Stimulated activated CD4-positive, alpha-beta T cell treated with anti-CD3 and anti-CD28 coated beads, TNF-alpha, amount 100 ng/mL, for 48 hours (primary cell): ENCODE measurements around the gene DUS1L.

ENCODE experiments used
- DNase-seq, 3 donors: peaks; one replicate each; pipeline ENCODE4 v3.0.0-alpha.2; 2020; ENCODE audit warnings: low read depth in 3 of 3

DUS1L gene

GRCh38 chr17:82065638-82066303 is at the start of gene DUS1L:
Gene DUS1L, minus strand, starts transcription at chr17:82065804. Its CDS starts 745 bp downstream, at chr17:82065059.
- DNase-seq, result peak; percentile 49 to 61 (median 56)

- DNase-seq, result no peak
Measured at GRCh38 chr17:82114872-82115271, 49.3 kb upstream of the DUS1L start.

- no peak for DNase-seq
Measured at GRCh38 chr17:82114447-82114846, 48.8 kb upstream of the DUS1L start.

- no peak for DNase-seq
Measured at GRCh38 chr17:82113941-82114340, 48.3 kb upstream of the DUS1L start.

GRCh38 chr17:82113422-82113821 is 47.8 kb upstream of the DUS1L start:
- DNase-seq, result no peak

- DNase-seq, result no peak
Measured at GRCh38 chr17:82112914-82113311, 47.3 kb upstream of the DUS1L start.

- DNase-seq, result no peak
Measured at GRCh38 chr17:82112181-82112913, 46.7 kb upstream of the DUS1L start.

- DNase-seq, result no peak
Measured at GRCh38 chr17:82110298-82110697, 44.7 kb upstream of the DUS1L start.

- DNase-seq, result no peak
Measured at GRCh38 chr17:82108961-82109475, 43.4 kb upstream of the DUS1L start.

GRCh38 chr17:82108496-82108945 is 42.9 kb upstream of the DUS1L start:
- DNase-seq, result no peak

- no peak for DNase-seq
Measured at GRCh38 chr17:82108038-82108437, 42.4 kb upstream of the DUS1L start.

- DNase-seq, result no peak
Measured at GRCh38 chr17:82107341-82107860, 41.8 kb upstream of the DUS1L start.

- DNase-seq, result no peak
Measured at GRCh38 chr17:82106688-82107305, 41.2 kb upstream of the DUS1L start.

- DNase-seq, result peak in 2 of 3 donors; percentile 37 to 61
Measured at GRCh38 chr17:82105882-82106687, 40.5 kb upstream of the DUS1L start.

GRCh38 chr17:82105417-82105881 is 39.8 kb upstream of the DUS1L start:
- DNase-seq, result no peak

GRCh38 chr17:82104797-82105416 is 39.3 kb upstream of the DUS1L start:
- no peak for DNase-seq

- DNase-seq, result no peak
Measured at GRCh38 chr17:82103553-82104451, 38.2 kb upstream of the DUS1L start.

GRCh38 chr17:82101767-82102679 is 36.4 kb upstream of the DUS1L start:
- no peak for DNase-seq

GRCh38 chr17:82101301-82101715 is 35.7 kb upstream of the DUS1L start:
- no peak for DNase-seq
